Measurements from ENCODE around the gene HIP1R.
A peak's percentile ranks its signal among the peaks of the same experiment; 100 is the strongest.

GRCh38 chr12:122836027-122836921 lies 1.0 kb downstream of the HIP1R start:
- TF ChIP-seq CTCF (conservative IDR thresholded peaks at IDR 0.05; ENCODE audit: low read depth in 2 of 2) = no peak
- TF ChIP-seq POLR2AphosphoS5 (IDR thresholded peaks at IDR 0.05; ENCODE audit: low read depth) = no peak
- peak; percentile 42 for TF ChIP-seq EZH2 (IDR thresholded peaks at IDR 0.05; ENCODE audit: low read depth, unreplicated experiment)
- TF ChIP-seq JUNB (IDR thresholded peaks at IDR 0.05; ENCODE audit: unreplicated experiment) = no peak
- no peak for TF ChIP-seq EZH2phosphoT487 (IDR thresholded peaks at IDR 0.05; ENCODE audit: unreplicated experiment)
- TF ChIP-seq, protein P1, sequence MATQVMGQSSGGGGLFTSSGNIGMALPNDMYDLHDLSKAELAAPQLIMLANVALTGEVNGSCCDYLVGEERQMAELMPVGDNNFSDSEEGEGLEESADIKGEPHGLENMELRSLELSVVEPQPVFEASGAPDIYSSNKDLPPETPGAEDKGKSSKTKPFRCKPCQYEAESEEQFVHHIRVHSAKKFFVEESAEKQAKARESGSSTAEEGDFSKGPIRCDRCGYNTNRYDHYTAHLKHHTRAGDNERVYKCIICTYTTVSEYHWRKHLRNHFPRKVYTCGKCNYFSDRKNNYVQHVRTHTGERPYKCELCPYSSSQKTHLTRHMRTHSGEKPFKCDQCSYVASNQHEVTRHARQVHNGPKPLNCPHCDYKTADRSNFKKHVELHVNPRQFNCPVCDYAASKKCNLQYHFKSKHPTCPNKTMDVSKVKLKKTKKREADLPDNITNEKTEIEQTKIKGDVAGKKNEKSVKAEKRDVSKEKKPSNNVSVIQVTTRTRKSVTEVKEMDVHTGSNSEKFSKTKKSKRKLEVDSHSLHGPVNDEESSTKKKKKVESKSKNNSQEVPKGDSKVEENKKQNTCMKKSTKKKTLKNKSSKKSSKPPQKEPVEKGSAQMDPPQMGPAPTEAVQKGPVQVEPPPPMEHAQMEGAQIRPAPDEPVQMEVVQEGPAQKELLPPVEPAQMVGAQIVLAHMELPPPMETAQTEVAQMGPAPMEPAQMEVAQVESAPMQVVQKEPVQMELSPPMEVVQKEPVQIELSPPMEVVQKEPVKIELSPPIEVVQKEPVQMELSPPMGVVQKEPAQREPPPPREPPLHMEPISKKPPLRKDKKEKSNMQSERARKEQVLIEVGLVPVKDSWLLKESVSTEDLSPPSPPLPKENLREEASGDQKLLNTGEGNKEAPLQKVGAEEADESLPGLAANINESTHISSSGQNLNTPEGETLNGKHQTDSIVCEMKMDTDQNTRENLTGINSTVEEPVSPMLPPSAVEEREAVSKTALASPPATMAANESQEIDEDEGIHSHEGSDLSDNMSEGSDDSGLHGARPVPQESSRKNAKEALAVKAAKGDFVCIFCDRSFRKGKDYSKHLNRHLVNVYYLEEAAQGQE (IDR thresholded peaks at IDR 0.05; ENCODE audit: unreplicated experiment) = no peak
- TF ChIP-seq NANOG (IDR thresholded peaks at IDR 0.05; ENCODE audit: borderline replicate concordance) = no peak
- TF ChIP-seq, protein P2, sequence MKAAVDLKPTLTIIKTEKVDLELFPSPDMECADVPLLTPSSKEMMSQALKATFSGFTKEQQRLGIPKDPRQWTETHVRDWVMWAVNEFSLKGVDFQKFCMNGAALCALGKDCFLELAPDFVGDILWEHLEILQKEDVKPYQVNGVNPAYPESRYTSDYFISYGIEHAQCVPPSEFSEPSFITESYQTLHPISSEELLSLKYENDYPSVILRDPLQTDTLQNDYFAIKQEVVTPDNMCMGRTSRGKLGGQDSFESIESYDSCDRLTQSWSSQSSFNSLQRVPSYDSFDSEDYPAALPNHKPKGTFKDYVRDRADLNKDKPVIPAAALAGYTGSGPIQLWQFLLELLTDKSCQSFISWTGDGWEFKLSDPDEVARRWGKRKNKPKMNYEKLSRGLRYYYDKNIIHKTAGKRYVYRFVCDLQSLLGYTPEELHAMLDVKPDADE (IDR thresholded peaks at IDR 0.05) = no peak
- TF ChIP-seq CREB1 (CRISPR knock-in tag; IDR thresholded peaks at IDR 0.05; ENCODE audit: low read depth) = no peak
- TF ChIP-seq STAT1 (IDR thresholded peaks at IDR 0.05; ENCODE audit: unreplicated experiment) = no peak
- no peak for TF ChIP-seq ZNF331 (CRISPR knock-in tag; IDR thresholded peaks at IDR 0.05; ENCODE audit: low read depth)
- no peak for TF ChIP-seq ZNF114 (CRISPR knock-in tag; IDR thresholded peaks at IDR 0.05)
- TF ChIP-seq ZNF462 (CRISPR knock-in tag; IDR thresholded peaks at IDR 0.05) = no peak

Measured in GM23338 (cell line).